ENCODE results near the gene KRTAP1-4. TPM values are rescaled to one million over a fixed set of nuclear protein-coding genes. Genes with fewer than 3 reads are reported as not detected.

Gene KRTAP1-4
- total RNA-seq, 1 donor from 2014 or later, result not detected

- H3K9me3 Mint-ChIP-seq (ENCODE audit: unreplicated experiment), result no peaks in the 10 kb centered on the region
- H3K27me3 Mint-ChIP-seq (ENCODE audit: unreplicated experiment), result peaks cover 4% of the 10 kb centered on the region
- TF ChIP-seq CTCF (IDR thresholded peaks at IDR 0.05), result no peak
- no peaks in the 10 kb centered on the region for H3K4me1 Mint-ChIP-seq (ENCODE audit: unreplicated experiment)
- H3K27ac Mint-ChIP-seq (ENCODE audit: unreplicated experiment), result no peak within 1 kb of the TSS
- H3K4me3 Mint-ChIP-seq (ENCODE audit: unreplicated experiment), result no peak within 1 kb of the TSS
- DNase-seq (ENCODE audit: extremely low spot score, unreplicated experiment), result no peak
- no peaks in the 10 kb centered on the region for H3K36me3 Mint-ChIP-seq (ENCODE audit: unreplicated experiment)
Measured at GRCh38 chr17:40993839-40994238, 36.2 kb downstream of the KRTAP1-4 start, which contains the start of gene KRTAP3-3. Gene KRTAP3-3 (minus strand): TSS chr17:40994164. CDS start chr17:40994097, 67 bp downstream.

GRCh38 chr17:40993084-40993483 is 36.9 kb downstream of the KRTAP1-4 start:
- H3K36me3 Mint-ChIP-seq (ENCODE audit: unreplicated experiment), result no peaks in the 10 kb centered on the region
- peaks cover 4% of the 10 kb centered on the region for H3K27me3 Mint-ChIP-seq (ENCODE audit: unreplicated experiment)
- no peaks in the 10 kb centered on the region for H3K9me3 Mint-ChIP-seq (ENCODE audit: unreplicated experiment)
- DNase-seq (ENCODE audit: extremely low spot score, unreplicated experiment), result no peak
- no peak for TF ChIP-seq CTCF (IDR thresholded peaks at IDR 0.05)
- no peaks in the 10 kb centered on the region for H3K4me1 Mint-ChIP-seq (ENCODE audit: unreplicated experiment)
- no peak overlapping the region for H3K27ac Mint-ChIP-seq (ENCODE audit: unreplicated experiment)
- no peak overlapping the region for H3K4me3 Mint-ChIP-seq (ENCODE audit: unreplicated experiment)

- H3K9me3 Mint-ChIP-seq (ENCODE audit: unreplicated experiment), result no peaks in the 10 kb centered on the region
- no peaks in the 10 kb centered on the region for H3K4me1 Mint-ChIP-seq (ENCODE audit: unreplicated experiment)
- H3K27me3 Mint-ChIP-seq (ENCODE audit: unreplicated experiment), result peaks cover 4% of the 10 kb centered on the region
- no peaks in the 10 kb centered on the region for H3K36me3 Mint-ChIP-seq (ENCODE audit: unreplicated experiment)
- H3K4me3 Mint-ChIP-seq (ENCODE audit: unreplicated experiment), result no peak overlapping the region
- DNase-seq (ENCODE audit: extremely low spot score, unreplicated experiment), result no peak
- no peak for TF ChIP-seq CTCF (IDR thresholded peaks at IDR 0.05)
- no peak overlapping the region for H3K27ac Mint-ChIP-seq (ENCODE audit: unreplicated experiment)
Measured at GRCh38 chr17:40992666-40993065, 37.3 kb downstream of the KRTAP1-4 start.

GRCh38 chr17:40986920-40987319 is 43.1 kb downstream of the KRTAP1-4 start:
- H3K4me3 Mint-ChIP-seq (ENCODE audit: unreplicated experiment), result no peak overlapping the region
- DNase-seq (ENCODE audit: extremely low spot score, unreplicated experiment), result no peak
- no peak for TF ChIP-seq CTCF (IDR thresholded peaks at IDR 0.05)
- H3K27me3 Mint-ChIP-seq (ENCODE audit: unreplicated experiment), result peaks cover 3% of the 10 kb centered on the region
- no peak overlapping the region for H3K27ac Mint-ChIP-seq (ENCODE audit: unreplicated experiment)
- no peaks in the 10 kb centered on the region for H3K36me3 Mint-ChIP-seq (ENCODE audit: unreplicated experiment)
- peaks cover 2% of the 10 kb centered on the region for H3K4me1 Mint-ChIP-seq (ENCODE audit: unreplicated experiment)
- H3K9me3 Mint-ChIP-seq (ENCODE audit: unreplicated experiment), result no peaks in the 10 kb centered on the region

GRCh38 chr17:40984226-40984625 is 45.8 kb downstream of the KRTAP1-4 start, which contains the start of gene KRT40:
Gene KRT40 (minus strand): TSS chr17:40984326. CDS start chr17:40984273, 53 bp downstream.
- no peak within 1 kb of the TSS for H3K27ac Mint-ChIP-seq (ENCODE audit: unreplicated experiment)
- H3K27me3 Mint-ChIP-seq (ENCODE audit: unreplicated experiment), result peaks cover 3% of the 10 kb centered on the region
- no peak for DNase-seq (ENCODE audit: extremely low spot score, unreplicated experiment)
- TF ChIP-seq CTCF (IDR thresholded peaks at IDR 0.05), result no peak
- H3K9me3 Mint-ChIP-seq (ENCODE audit: unreplicated experiment), result no peaks in the 10 kb centered on the region
- H3K4me1 Mint-ChIP-seq (ENCODE audit: unreplicated experiment), result peaks cover 6% of the 10 kb centered on the region
- no peaks in the 10 kb centered on the region for H3K36me3 Mint-ChIP-seq (ENCODE audit: unreplicated experiment)
- H3K4me3 Mint-ChIP-seq (ENCODE audit: unreplicated experiment), result no peak within 1 kb of the TSS

Measured in osteocyte (in vitro differentiated cells).